ENCODE data around the gene NTRK1.

DNA sequence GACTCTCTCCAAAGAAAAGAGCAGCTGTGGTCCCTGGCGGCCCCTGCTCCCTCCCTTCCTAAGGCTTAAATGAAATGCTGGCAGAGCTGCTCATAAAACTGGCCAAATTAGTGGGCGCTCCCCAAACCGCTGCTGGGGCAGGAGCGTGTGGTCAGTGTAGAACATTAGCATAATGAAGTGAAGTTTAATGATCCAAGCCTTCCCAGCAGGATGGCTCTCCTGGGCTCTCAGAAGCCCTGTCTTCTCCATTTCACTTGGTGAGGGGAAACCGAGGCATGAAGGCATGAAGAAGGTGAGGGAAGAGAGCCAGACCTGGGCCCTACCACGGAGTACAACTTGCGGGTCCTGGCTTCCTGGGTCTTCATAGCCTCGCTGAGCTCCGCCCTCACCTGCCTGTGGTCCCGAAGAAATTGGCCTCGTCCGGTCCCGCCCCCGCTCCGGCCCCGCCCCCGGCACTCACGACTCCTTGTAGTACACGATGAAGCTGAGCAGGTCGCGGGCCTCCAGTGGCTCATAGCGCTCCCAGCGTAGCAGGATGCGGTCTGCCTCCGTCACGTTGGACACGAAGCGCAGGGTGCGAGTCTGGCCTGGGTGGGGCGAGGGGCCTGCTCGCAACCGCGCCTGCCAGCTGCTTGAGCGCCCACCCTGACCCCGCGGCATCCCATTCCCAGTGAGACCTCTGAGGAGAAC lies 12.1 kb upstream of the NTRK1 start:
- no peak for TF ChIP-seq POLR2A (IDR thresholded peaks at IDR 0.05)
- no peak for TF ChIP-seq CTCF (IDR thresholded peaks at IDR 0.05)
- TF ChIP-seq POLR2AphosphoS5 (IDR thresholded peaks at IDR 0.05): no peak

All from prostate gland (tissue), 2 donors.